ENCODE results near the gene STAT3.
A peak's percentile ranks its signal among the peaks of the same experiment; 100 is the strongest.

Gene STAT3

GRCh38 chr17:42354956-42355843 is 33.0 kb downstream of the STAT3 start:
- no peak for DNase-seq

- DNase-seq: no peak
Observed at GRCh38 chr17:42348104-42348503, 40.1 kb downstream of the STAT3 start.

GRCh38 chr17:42347606-42348005 is 40.6 kb downstream of the STAT3 start:
- no peak for DNase-seq

- peak in 1 of 58 donors; percentile 10 for DNase-seq
Observed at GRCh38 chr17:42347198-42347597, 41.0 kb downstream of the STAT3 start.

GRCh38 chr17:42346481-42346880 is 41.8 kb downstream of the STAT3 start:
- DNase-seq: no peak

DNA sequence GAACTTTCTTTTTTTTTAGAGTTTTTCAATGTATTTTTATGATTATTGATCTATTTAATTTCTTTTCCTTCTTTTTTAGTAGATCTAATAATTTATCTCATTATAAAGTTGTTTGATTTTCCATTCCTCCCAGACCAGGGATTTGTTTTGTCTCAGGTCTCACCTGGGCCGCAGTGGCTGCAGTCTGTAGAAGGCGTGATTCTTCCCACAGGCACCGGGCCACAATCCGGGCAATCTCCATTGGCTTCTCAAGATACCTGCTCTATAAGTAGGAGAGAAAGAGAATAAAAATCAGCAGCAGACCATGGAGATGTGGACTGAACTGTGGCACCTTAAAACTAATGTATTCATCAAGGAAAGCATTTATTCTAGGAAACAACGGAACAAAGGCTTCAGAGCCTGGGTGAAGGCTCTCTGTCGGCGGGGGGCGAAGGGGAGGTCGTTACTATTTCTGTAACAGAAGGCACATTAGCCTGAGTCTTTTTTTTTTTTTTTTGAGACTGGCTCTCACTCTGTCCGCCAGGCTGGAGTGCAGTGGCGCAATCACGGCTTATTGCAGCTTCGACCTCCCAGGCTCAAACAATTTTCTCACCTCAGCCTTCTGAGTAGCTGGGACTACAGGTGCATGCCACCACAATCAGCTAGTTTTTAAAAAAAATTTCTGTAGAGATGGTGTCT is 42.7 kb downstream of the STAT3 start:
- DNase-seq: no peak

DNA sequence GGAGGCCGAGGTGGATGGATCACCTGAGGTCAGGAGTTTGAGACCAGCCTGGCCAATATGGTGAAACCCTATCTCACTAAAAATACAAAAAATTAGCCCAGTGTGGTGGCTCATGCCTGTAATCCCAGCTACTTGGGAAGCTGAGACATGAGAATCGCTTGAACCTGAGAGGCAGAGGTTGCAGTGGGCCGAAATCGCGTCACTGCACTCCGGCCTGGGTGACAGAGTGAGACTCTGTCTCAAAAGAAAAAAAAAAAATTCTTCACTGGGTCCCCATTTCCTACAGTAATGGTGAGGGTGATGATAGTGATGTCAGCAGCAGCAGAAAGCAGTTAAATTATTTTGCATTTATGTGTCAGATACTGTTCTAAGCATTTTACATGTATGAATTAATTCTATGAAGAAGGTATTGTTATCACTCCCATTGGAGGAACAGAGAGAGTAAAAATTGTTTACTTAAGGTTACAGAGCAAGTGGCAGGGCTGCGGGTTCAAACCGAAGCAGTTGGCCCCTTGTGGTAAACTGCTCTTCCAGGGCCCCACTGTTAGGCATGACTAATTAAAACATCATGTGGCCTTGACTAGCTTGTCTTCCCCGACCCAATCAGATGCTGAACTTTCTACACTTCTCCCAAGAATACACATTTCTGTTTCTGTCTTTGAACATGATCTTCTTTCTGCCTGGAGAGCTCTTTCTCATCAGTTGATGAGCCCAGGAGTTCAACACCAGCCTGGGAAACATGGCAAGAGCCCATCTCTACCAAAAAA is 45.8 kb downstream of the STAT3 start:
- no peak for DNase-seq

DNA sequence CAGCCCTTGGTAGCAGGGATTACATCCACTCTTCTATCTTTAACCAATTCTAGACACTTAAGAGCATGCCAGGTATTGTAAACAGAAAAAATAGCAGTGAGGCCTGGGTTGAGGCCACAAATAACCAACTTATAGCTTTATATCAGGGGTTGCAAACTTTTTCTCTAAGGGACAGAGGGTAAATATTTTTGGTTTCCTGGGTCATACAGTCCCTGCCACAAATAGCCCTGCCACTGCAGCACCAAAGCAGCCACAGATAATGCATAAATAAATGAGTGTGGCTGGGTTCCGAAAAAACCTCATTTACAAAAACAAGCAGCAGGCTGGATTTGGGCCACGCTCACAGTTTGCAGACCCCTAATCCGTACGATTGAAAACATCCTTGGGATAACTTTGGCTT is 46.7 kb downstream of the STAT3 start:
- DNase-seq: no peak

- no peak for DNase-seq
Observed at GRCh38 chr17:42340691-42341127, 47.5 kb downstream of the STAT3 start.

- DNase-seq: no peak
Observed at GRCh38 chr17:42339221-42339620, 49.0 kb downstream of the STAT3 start.

GRCh38 chr17:42338427-42338985 is 49.7 kb downstream of the STAT3 start:
- no peak for DNase-seq

DNA sequence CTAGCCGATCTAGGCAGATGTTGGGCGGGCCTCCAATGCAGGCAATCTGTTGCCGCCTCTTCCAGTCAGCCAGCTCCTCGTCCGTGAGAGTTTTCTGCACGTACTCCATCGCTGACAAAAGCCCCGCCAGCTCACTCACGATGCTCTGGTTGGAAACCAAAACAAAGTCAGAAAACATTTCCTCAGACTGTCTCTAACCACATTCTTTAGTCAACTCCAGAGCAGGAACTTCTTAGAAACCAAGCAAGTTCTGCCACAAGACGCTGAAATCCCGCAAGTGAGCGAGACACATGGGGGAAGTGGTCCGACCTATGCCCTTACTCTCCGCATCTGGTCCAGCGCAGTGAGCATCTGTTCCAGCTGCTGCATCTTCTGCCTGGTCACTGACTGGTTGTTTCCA is 50.8 kb downstream of the STAT3 start:
- peak in 1 of 58 donors; percentile 3 for DNase-seq

DNA sequence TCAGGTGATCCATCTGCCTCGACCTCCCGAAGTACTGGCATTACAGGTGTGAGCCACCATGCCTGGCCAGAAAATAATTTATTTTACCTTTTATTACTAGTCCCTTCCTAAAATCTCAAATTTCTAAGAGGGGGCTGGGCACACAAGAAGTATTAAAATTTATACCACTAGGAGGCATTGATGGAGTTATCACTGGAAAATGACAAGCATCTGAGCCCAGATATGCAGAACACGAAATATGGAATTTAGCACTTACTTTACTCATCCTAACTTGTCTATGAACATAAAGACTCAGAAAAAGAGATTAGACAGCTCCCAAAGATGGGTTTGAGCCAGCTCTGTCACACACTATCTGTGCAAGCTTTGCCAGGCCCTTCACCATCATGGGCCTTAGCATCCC is 53.6 kb downstream of the STAT3 start:
- no peak for DNase-seq

- no peak for DNase-seq
Observed at GRCh38 chr17:42333053-42333452, 55.2 kb downstream of the STAT3 start.

DNA sequence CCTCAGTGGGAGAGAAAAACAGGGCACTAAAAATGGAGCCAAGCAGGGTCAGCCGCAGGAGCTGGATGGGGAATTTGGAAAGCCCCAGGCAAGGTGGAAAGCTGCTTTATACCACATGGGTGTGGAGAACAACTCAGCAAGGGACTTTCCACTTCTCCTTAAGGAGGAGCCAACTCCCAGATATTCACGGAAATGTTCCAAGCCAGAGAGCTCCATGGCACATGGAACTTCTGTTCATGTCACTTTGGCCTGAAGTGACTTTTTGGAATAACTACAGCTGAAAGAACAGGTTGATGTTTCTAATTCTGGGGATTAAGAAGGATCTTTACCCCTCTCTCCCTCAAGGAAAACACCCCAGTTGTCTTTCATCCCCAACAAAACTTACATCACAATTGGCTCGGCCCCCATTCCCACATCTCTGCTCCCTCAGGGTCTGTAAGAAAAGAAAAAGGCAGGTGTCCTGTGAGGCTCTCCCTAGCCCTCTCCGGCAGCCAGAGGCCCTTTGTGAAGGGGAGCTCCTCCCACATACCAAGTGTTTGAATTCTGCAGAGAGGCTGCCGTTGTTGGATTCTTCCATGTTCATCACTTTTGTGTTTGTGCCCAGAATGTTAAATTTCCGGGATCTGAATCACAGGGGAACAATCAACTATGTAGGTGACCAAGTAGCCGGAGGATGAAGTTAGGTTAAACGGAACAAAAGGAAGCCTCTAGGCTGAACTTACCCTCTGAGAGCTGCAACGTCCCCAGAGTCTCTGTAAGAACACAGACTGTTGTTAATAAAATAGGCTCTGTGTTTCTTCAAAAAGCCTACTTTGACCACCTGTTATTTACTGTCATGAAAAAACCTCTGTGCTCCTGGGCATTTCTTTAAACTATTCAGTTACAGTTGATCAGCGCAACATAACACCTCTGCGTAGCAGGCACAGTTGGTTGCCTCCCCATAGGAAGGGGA is 58.9 kb downstream of the STAT3 start:
- peak in 7 of 58 donors; percentile 7 to 23 (median 15) for DNase-seq

- no peak for DNase-seq
Observed at GRCh38 chr17:42325026-42325425, 63.2 kb downstream of the STAT3 start.

GRCh38 chr17:42323268-42323773 is 64.9 kb downstream of the STAT3 start:
- no peak for DNase-seq

GRCh38 chr17:42322382-42323267 is 65.6 kb downstream of the STAT3 start:
- DNase-seq: peak in 56 of 58 donors; percentile 19 to 96 (median 76)

DNA sequence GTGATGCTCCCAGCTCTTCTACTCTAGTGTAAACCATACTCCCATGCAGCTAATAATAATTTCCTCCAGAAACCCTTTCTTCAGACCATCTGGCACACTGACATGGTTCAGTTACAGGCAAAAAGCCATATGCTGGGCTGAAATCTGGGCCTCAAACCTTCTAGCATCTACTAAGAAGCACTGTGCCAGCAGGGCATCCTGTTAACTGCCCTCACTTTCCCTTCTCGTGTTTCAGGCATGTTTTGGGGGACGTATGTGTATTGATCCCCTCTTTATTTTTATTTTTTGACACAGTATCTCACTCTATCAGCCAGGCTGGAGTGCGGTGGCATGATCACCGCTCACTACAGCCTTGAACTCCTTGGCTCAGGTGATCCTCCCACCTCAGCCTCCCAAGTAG is 66.7 kb downstream of the STAT3 start:
- DNase-seq: no peak

Measured in anterior cingulate cortex (tissue), 58 donors.